WTC11 (cell line): ENCODE results near the gene STK11. TPM values are rescaled to one million over a fixed set of nuclear protein-coding genes. Genes with fewer than 3 reads are reported as not detected.
A peak's percentile ranks its signal among the peaks of the same experiment; 100 is the strongest.

Experiments used
- ATAC-seq: fragments of 200-7000 bp; cut with Tn5 transposase; 2 replicates; pipeline ENCODE4 v1.10.0; 2021; ENCODE audit warnings: mild to moderate bottlenecking, moderate library complexity
- CTCF ChIA-PET: fragments of 300-600 bp; sonication (Branson Sonifier 250); formaldehyde crosslinking; loops from one replicate; lab custom pipeline; 2021; ENCODE audit warnings: antibody characterized with exemption; lab: Charles Lee
- POLR2A ChIA-PET: fragments of 350-600 bp; sonication (Branson Sonifier 250); formaldehyde crosslinking; loops from one replicate; lab custom pipeline; 2021; ENCODE audit warnings: antibody characterized with exemption; lab: Charles Lee
- DNase-seq: peaks from one replicate; pipeline ENCODE4 v3.0.0; 2021; ENCODE audit warnings: low spot score
- H3K27ac Mint-ChIP-seq: 2 replicates; pipeline ENCODE4 v1.8.0; 2021; ENCODE audit warnings: mixed read lengths
- H3K27me3 Mint-ChIP-seq: 2 replicates; pipeline ENCODE4 v1.8.0; 2021; ENCODE audit warnings: low read depth, mild to moderate bottlenecking, moderate library complexity, mixed read lengths
- H3K36me3 Mint-ChIP-seq: 2 replicates; pipeline ENCODE4 v1.8.0; 2021; ENCODE audit warnings: mixed read lengths
- H3K4me1 Mint-ChIP-seq: 2 replicates; pipeline ENCODE4 v1.8.0; 2022; ENCODE audit warnings: mixed read lengths
- H3K4me3 Mint-ChIP-seq: 2 replicates; pipeline ENCODE4 v1.8.0; 2021; ENCODE audit warnings: mild to moderate bottlenecking, moderate library complexity, mixed read lengths
- H3K9me3 Mint-ChIP-seq: 2 replicates; pipeline ENCODE4 v1.8.0; 2021; ENCODE audit warnings: mixed read lengths
- AR ChIP-seq: fragments of 250-450 bp; sonication (Bioruptor Pico); IDR thresholded peaks from 2 replicates; pipeline ENCODE4 v1.9.0; 2021; ENCODE audit warnings: mild to moderate bottlenecking
- CREB1 ChIP-seq: sonication (generic); formaldehyde crosslinking; IDR thresholded peaks from 2 replicates; pipeline ENCODE4 v1.8.0; 2023; ENCODE audit warnings: mild to moderate bottlenecking, missing genetic modification reagents
- CREM ChIP-seq: sonication (generic); formaldehyde crosslinking; IDR thresholded peaks from 2 replicates; pipeline ENCODE4 v1.8.1; 2022; ENCODE audit warnings: mild to moderate bottlenecking, missing genetic modification reagents, moderate library complexity
- ELF4 ChIP-seq: sonication (generic); formaldehyde crosslinking; IDR thresholded peaks from 2 replicates; pipeline ENCODE4 v1.8.1; 2022; ENCODE audit warnings: low read depth, mild to moderate bottlenecking, moderate library complexity, missing genetic modification reagents
- GABPB1 ChIP-seq: sonication (generic); formaldehyde crosslinking; IDR thresholded peaks from 2 replicates; pipeline ENCODE4 v1.8.1; 2023; ENCODE audit warnings: mild to moderate bottlenecking, missing genetic modification reagents
- JUN ChIP-seq: sonication (generic); formaldehyde crosslinking; IDR thresholded peaks from 2 replicates; pipeline ENCODE4 v1.8.0; 2023; ENCODE audit warnings: mild to moderate bottlenecking, missing genetic modification reagents
- MAX ChIP-seq: sonication (generic); formaldehyde crosslinking; IDR thresholded peaks from 2 replicates; pipeline ENCODE4 v1.8.0; 2022; ENCODE audit warnings: mild to moderate bottlenecking, missing genetic modification reagents
- PRDM15 ChIP-seq: sonication (generic); formaldehyde crosslinking; IDR thresholded peaks from 2 replicates; pipeline ENCODE4 v1.8.0; 2022; ENCODE audit warnings: missing genetic modification reagents
- PRRX2 ChIP-seq: fragments of 250-450 bp; sonication (Bioruptor Pico); IDR thresholded peaks from 2 replicates; pipeline ENCODE4 v1.8.0; 2021; ENCODE audit warnings: mild to moderate bottlenecking
- SMAD4 ChIP-seq: sonication (generic); formaldehyde crosslinking; IDR thresholded peaks from 2 replicates; pipeline ENCODE4 v1.8.0; 2022; ENCODE audit warnings: mild to moderate bottlenecking, missing genetic modification reagents
- SP1 ChIP-seq: sonication (generic); formaldehyde crosslinking; conservative IDR thresholded peaks from 2 replicates; pipeline ENCODE4 v1.8.1; 2022; ENCODE audit warnings: missing genetic modification reagents
- TEAD1 ChIP-seq: sonication (generic); formaldehyde crosslinking; IDR thresholded peaks from 2 replicates; pipeline ENCODE4 v1.8.0; 2022; ENCODE audit warnings: mild to moderate bottlenecking, missing genetic modification reagents
- TEAD4 ChIP-seq: sonication (generic); formaldehyde crosslinking; IDR thresholded peaks from 2 replicates; pipeline ENCODE4 v1.8.0; 2022; ENCODE audit warnings: mild to moderate bottlenecking, missing genetic modification reagents
- TP53 ChIP-seq: sonication (generic); formaldehyde crosslinking; IDR thresholded peaks from 2 replicates; pipeline ENCODE4 v1.8.1; 2023; ENCODE audit warnings: mild to moderate bottlenecking, missing genetic modification reagents
- ZNF219 ChIP-seq: sonication (generic); formaldehyde crosslinking; IDR thresholded peaks from 2 replicates; pipeline ENCODE4 v1.8.0; 2023; ENCODE audit warnings: missing genetic modification reagents, mild to moderate bottlenecking, borderline replicate concordance
- ZNF416 ChIP-seq: fragments of 250-450 bp; sonication (Bioruptor Pico); IDR thresholded peaks from 2 replicates; pipeline ENCODE4 v1.9.0; 2021; ENCODE audit warnings: mild to moderate bottlenecking, inconsistent platforms
- ZSCAN18 ChIP-seq: fragments of 250-450 bp; sonication (Bioruptor Pico); IDR thresholded peaks from 2 replicates; pipeline ENCODE4 v2.1.2; 2022; ENCODE audit warnings: mild to moderate bottlenecking, moderate library complexity
- total RNA-seq: library from RNA; stranded (reverse); gene quantifications from 3 replicates; pipeline ENCODE4 v1.2.3, GENCODE V29; 2021
- TF ChIP-seq, protein P1 (sequence below): fragments of 250-450 bp; sonication (Bioruptor Pico); IDR thresholded peaks from 2 replicates; pipeline ENCODE4 v1.9.0; 2021; ENCODE audit warnings: moderate library complexity, mild to moderate bottlenecking, inconsistent platforms, borderline replicate concordance
- TF ChIP-seq, protein P2 (sequence below): sonication (generic); formaldehyde crosslinking; IDR thresholded peaks from 2 replicates; pipeline ENCODE4 v1.8.1; 2022; ENCODE audit warnings: low read depth, missing genetic modification reagents, borderline replicate concordance
- TF ChIP-seq, protein P3 (sequence below): sonication (generic); formaldehyde crosslinking; IDR thresholded peaks from 2 replicates; pipeline ENCODE4 v1.8.1; 2022; ENCODE audit warnings: mild to moderate bottlenecking, missing genetic modification reagents, moderate library complexity, borderline replicate concordance
- TF ChIP-seq, protein P4 (sequence below): fragments of 200-600 bp; IDR thresholded peaks from 2 replicates; pipeline ENCODE4 v1.8.0; 2022; ENCODE audit warnings: antibody characterized with exemption
- TF ChIP-seq, protein P5 (sequence below): sonication (generic); formaldehyde crosslinking; IDR thresholded peaks from 2 replicates; pipeline ENCODE4 v1.8.1; 2022; ENCODE audit warnings: mild to moderate bottlenecking, moderate library complexity, missing genetic modification reagents

STK11 gene
- total RNA-seq, 1 experiment from 2014 or later = 112 TPM

DNA sequence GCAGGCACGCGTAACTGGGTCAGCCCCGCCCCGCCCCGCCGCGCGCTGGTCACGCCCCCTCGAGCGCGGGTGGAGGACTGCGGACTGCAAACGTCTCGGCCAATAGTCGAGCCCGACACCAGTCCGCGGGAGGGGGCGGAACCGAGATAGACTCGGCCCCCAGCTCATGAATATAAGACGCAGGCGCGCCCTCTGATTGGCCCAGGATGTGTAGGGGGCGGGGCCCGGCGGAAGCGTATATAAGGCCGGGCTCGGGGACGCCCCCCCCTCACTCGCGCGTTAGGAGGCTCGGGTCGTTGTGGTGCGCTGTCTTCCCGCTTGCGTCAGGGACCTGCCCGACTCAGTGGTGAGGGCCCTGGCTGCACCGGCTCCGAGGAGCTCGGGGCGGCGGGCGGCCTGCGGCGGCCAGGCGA is 63.5 kb downstream of the STK11 start, which contains the start of gene CIRBP:
Gene CIRBP, plus strand, starts transcription at position 268 of the 413 bp plus-strand sequence. CDS start 1,602 bp downstream, outside the sequence.
- H3K4me1 Mint-ChIP-seq = peaks cover 60% of the 10 kb centered on the region
- CTCF ChIA-PET = interaction anchor here (0.8 to 15.6 kb wide), 13 partner anchors 10 to 204 kb away, joined by 3 to 648 read pairs (median 3); partner anchors contain the start of genes ATP5F1D and MIDN
- H3K27ac Mint-ChIP-seq = peak within 1 kb of the TSS; percentile 97
- POLR2A ChIA-PET = interaction anchor here (0.5 to 2.8 kb wide), 24 partner anchors 9 to 298 kb away, joined by 3 to 37 read pairs (median 4); partner anchors contain the start of gene ATP5F1D
- H3K27me3 Mint-ChIP-seq = peaks cover 7% of the 10 kb centered on the region
- H3K9me3 Mint-ChIP-seq = no peaks in the 10 kb centered on the region
- DNase-seq = peak; percentile 100
- peak within 1 kb of the TSS; percentile 79 for H3K4me3 Mint-ChIP-seq
- peaks cover 41% of the 10 kb centered on the region for H3K36me3 Mint-ChIP-seq
- ATAC-seq = peak; percentile 74
- TF ChIP-seq ZSCAN18 (CRISPR knock-in tag) = no peak
- TF ChIP-seq MAX = 0 out of 2 replicates have a peak, but pooled peaks have one; percentile 0
- peak; percentile 76; the same call in 1 of the 2 replicates for TF ChIP-seq ZNF219 (CRISPR knock-in tag)
- TF ChIP-seq CREB1 = 0 out of 2 replicates have a peak, but pooled peaks have one; percentile 53
- peak; percentile 18; the same call in 1 of the 2 replicates for TF ChIP-seq GABPB1 (CRISPR knock-in tag)
- TF ChIP-seq PRDM15 = no peak
- TF ChIP-seq, protein P1, sequence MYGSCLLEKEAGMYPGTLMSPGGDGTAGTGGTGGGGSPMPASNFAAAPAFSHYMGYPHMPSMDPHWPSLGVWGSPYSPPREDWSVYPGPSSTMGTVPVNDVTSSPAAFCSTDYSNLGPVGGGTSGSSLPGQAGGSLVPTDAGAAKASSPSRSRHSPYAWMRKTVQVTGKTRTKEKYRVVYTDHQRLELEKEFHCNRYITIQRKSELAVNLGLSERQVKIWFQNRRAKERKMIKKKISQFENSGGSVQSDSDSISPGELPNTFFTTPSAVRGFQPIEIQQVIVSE (CRISPR knock-in tag) = no peak
- 0 out of 2 replicates have a peak, but pooled peaks have one; percentile 20 for TF ChIP-seq PRRX2 (CRISPR knock-in tag)
- TF ChIP-seq TEAD1 = no peak
- peak; percentile 12; the same call in 1 of the 2 replicates for TF ChIP-seq SMAD4
- no peak for TF ChIP-seq ZNF416 (CRISPR knock-in tag)
- TF ChIP-seq TP53 (CRISPR knock-in tag) = no peak
- TF ChIP-seq, protein P2, sequence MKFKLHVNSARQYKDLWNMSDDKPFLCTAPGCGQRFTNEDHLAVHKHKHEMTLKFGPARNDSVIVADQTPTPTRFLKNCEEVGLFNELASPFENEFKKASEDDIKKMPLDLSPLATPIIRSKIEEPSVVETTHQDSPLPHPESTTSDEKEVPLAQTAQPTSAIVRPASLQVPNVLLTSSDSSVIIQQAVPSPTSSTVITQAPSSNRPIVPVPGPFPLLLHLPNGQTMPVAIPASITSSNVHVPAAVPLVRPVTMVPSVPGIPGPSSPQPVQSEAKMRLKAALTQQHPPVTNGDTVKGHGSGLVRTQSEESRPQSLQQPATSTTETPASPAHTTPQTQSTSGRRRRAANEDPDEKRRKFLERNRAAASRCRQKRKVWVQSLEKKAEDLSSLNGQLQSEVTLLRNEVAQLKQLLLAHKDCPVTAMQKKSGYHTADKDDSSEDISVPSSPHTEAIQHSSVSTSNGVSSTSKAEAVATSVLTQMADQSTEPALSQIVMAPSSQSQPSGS (CRISPR knock-in tag) = no peak
- TF ChIP-seq, protein P3, sequence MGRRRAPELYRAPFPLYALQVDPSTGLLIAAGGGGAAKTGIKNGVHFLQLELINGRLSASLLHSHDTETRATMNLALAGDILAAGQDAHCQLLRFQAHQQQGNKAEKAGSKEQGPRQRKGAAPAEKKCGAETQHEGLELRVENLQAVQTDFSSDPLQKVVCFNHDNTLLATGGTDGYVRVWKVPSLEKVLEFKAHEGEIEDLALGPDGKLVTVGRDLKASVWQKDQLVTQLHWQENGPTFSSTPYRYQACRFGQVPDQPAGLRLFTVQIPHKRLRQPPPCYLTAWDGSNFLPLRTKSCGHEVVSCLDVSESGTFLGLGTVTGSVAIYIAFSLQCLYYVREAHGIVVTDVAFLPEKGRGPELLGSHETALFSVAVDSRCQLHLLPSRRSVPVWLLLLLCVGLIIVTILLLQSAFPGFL = no peak
- TF ChIP-seq, protein P4, sequence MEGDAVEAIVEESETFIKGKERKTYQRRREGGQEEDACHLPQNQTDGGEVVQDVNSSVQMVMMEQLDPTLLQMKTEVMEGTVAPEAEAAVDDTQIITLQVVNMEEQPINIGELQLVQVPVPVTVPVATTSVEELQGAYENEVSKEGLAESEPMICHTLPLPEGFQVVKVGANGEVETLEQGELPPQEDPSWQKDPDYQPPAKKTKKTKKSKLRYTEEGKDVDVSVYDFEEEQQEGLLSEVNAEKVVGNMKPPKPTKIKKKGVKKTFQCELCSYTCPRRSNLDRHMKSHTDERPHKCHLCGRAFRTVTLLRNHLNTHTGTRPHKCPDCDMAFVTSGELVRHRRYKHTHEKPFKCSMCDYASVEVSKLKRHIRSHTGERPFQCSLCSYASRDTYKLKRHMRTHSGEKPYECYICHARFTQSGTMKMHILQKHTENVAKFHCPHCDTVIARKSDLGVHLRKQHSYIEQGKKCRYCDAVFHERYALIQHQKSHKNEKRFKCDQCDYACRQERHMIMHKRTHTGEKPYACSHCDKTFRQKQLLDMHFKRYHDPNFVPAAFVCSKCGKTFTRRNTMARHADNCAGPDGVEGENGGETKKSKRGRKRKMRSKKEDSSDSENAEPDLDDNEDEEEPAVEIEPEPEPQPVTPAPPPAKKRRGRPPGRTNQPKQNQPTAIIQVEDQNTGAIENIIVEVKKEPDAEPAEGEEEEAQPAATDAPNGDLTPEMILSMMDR = no peak
- TF ChIP-seq SP1 = peak; percentile 86
- no peak for TF ChIP-seq AR (CRISPR knock-in tag)
- peak; percentile 46; the same call in 1 of the 2 replicates for TF ChIP-seq TEAD4 (CRISPR knock-in tag)
- TF ChIP-seq, protein P5, sequence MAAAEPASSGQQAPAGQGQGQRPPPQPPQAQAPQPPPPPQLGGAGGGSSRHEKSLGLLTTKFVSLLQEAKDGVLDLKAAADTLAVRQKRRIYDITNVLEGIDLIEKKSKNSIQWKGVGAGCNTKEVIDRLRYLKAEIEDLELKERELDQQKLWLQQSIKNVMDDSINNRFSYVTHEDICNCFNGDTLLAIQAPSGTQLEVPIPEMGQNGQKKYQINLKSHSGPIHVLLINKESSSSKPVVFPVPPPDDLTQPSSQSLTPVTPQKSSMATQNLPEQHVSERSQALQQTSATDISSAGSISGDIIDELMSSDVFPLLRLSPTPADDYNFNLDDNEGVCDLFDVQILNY (CRISPR knock-in tag) = no peak
- peak; percentile 76; the same call in 1 of the 2 replicates for TF ChIP-seq CREM
- no peak for TF ChIP-seq ELF4 (CRISPR knock-in tag)
- TF ChIP-seq JUN (CRISPR knock-in tag) = peak; percentile 66; the same call in 1 of the 2 replicates
